ENCODE measurements around the gene CDK5RAP2. TPM values are rescaled to one million over a fixed set of nuclear protein-coding genes. Genes with fewer than 3 reads are reported as not detected.
A peak's percentile ranks its signal among the peaks of the same experiment; 100 is the strongest.
"Not testable (repeated sequence)": the region's sequence is repeated elsewhere in the genome, so short reads cannot be mapped to it uniquely, and the experiment has no call there.

The CDK5RAP2 gene
- polyA plus RNA-seq, 1 donor: 75.8 TPM

DNA sequence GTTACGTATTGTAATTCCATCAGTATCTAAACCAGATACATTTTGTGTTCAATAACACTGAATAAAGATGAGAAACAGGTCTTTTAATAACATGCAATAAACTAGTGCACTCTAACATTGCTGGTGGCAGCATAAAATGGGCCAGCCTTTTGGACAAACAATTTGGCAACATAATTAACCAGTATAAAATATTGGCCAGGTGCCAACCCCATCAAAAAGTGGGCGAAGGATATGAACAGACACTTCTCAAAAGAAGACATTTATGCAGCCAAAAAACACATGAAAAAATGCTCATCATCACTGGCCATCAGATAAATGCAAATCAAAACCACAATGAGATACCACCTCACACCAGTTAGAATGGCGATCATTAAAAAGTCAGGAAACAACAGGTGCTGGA, 64.5 kb downstream of the CDK5RAP2 start:
- DNase-seq: not testable (repeated sequence)

DNA sequence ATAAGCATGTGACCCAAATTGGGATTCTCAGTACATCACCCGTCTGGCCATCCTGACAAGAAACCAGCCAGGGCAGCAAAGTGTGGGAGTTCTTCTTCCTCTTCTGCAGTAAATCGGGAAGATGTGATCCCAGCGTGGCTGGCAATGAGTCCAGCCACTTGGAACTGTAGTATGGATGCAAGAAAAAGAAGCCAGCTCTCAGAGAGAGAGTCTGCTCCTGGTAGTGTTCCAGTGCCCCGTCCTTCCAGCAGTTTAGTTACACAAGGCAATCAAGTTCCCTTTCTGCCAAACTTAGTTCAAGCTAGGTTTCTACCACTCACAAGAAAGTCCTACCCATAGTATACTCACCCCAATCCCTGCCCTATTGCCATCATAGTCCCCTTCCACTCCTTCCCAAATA, 65.6 kb downstream of the CDK5RAP2 start:
- DNase-seq: no peak

DNA sequence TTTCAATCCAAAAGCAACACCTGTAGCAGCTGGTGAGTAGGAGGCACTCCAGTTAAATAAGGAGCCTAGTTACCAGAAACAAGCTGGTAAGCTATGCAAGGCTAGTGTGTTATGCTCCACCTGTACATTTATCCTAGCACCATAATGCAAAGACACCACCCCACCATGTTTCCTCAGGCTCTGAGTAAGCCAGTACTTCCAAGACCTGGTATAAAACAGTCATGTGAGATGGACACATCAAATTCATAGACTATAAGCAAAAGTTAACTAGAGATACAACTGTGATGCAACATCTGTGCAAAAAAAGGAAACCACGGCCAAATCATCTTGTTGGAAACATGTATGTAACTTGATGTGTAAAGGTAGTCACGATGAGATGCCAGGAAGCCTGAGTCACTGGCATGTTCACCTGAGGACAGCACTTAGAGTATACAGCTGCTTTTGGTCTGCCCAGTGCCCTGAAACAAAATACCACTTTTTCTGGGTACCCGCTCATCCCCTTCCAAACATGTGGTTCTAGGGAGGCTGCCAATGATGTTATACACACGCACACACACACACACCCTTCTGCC, 66.1 kb downstream of the CDK5RAP2 start:
- DNase-seq: no peak

DNA sequence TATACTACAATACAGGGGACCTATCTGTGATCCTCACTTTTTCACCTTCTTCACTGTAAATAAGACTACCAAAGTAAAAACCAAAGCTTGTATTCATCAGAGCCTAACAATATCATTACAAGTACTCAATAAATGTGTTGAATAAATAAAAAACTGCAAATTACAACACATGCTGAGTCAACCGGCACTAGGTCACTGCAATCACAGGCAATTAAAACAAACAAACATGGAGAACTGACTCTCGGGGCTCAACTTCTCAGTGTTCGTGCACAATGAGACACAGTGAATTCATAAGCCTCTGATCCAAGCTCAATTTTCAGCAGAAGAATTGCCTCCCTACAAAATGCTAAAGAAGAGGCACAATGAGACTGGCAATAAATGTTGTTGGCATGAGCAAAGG, 69.2 kb downstream of the CDK5RAP2 start:
- DNase-seq: no peak

GRCh38 chr9:120507936-120508510, 71.9 kb downstream of the CDK5RAP2 start:
- DNase-seq: no peak

DNA sequence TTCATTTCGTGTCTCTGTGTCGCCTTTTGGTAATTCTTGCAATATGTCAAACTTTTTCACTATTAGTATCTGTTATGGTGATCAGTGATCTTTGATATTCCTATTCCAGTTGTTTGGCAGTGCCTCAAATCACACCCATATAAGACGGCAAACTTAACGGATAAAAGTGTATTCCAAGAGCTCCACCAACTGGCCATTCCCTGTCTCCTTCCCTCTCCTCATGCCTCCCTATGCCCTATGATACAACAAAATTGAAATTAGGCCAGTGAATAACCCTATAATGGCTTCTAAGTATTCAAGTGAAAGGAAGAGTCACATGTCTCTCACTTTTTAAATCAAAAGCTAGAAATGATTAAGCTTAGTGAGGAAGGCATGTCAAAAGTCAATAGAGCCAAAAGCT, 74.8 kb downstream of the CDK5RAP2 start:
- DNase-seq: no peak

GRCh38 chr9:120500733-120501132, 79.2 kb downstream of the CDK5RAP2 start:
- DNase-seq: no peak

GRCh38 chr9:120497865-120498264, 82.1 kb downstream of the CDK5RAP2 start:
- not testable (repeated sequence) for DNase-seq

GRCh38 chr9:120496438-120496837, 83.5 kb downstream of the CDK5RAP2 start:
- DNase-seq: not testable (repeated sequence)

- no peak for DNase-seq
Measured at GRCh38 chr9:120490888-120491595, 88.9 kb downstream of the CDK5RAP2 start.

GRCh38 chr9:120486835-120487234, 93.1 kb downstream of the CDK5RAP2 start:
- no peak for DNase-seq

DNA sequence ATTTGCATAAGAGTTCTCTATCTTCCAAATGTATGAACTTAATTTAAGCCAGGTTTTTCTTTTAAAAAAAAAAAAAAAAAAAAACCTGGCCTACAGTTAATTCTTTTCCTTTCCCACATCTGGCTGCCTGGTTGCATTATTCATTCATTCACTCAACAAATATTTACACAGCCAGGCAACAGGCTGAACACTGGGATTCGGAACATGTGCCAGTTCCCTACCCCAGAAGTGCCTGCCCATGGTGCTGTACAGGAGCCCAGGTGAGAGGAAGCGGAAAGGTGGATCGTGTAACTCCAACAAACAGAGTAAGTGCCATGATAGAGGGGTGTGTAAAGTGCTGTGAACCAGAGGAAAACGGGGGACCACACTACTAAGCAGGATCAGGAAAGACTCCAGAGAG, 93.6 kb downstream of the CDK5RAP2 start:
- DNase-seq: no peak

DNA sequence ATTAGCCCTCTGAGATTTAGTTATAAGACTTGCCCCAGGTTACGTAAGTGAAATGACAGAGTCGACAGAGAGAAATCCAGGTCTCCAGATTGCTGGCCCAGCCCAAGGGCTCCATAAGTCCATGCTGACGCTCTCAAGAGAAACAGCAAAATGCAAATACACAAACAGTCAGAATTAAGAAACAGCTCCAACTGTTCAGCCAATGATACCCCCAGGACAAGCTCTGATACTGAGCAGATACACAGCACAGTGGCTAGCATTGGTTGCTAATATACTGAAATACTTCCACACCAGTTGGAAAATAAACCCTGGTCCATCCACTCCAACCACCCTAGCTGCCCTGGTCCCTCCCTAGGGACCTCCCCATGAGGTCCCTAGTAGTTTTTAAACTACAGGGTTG, 94.2 kb downstream of the CDK5RAP2 start:
- no peak for DNase-seq

GRCh38 chr9:120484162-120484561, 95.8 kb downstream of the CDK5RAP2 start:
- no peak for DNase-seq

- no peak for DNase-seq
Measured at GRCh38 chr9:120482424-120483186, 97.4 kb downstream of the CDK5RAP2 start.

GRCh38 chr9:120481846-120482245, 98.1 kb downstream of the CDK5RAP2 start:
- no peak for DNase-seq

DNA sequence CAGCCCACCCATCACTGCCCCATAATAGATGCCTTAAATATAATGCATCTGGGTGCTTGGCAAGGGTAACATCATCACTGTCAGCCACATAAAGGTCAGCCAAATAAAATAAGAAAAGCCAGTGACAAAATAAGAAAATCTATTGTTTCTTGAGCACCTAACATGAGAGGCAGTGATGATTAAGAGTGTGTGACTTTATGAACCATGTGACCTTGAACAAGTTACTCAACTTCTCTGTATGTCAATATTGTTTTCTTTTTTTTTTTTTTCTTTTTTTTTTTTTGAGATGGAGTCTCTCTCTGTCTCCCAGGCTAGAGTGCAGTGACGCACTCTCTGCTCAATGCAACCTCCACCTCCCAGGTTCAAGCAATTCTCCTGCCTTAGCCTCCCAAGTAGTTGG, 98.7 kb downstream of the CDK5RAP2 start:
- no peak for DNase-seq

- DNase-seq: no peak
Measured at GRCh38 chr9:120480707-120481106, 99.3 kb downstream of the CDK5RAP2 start.

GRCh38 chr9:120478208-120478607, 101.8 kb downstream of the CDK5RAP2 start:
- DNase-seq: no peak

GRCh38 chr9:120477534-120478001, 102.4 kb downstream of the CDK5RAP2 start:
- peak; percentile 22 for DNase-seq

DNA sequence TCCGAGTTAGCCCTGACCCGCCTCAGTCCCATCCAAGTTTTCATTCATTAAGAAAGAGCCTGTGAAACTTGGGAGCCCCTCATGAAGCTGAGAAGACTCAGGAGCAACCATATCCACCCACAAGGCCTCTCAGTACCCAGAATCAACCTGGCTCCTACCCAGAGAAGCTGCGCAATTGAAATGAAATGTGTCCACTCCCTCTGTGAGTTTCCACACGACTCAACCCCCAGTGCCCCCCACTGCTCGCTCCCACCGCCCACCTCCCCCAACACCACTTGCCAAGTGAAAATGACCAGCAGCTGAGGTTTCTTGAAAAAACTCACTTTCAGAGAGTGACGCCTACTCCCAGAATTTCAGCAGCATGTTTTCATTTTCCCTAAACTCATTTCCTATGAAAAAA, 104.6 kb downstream of the CDK5RAP2 start:
- DNase-seq: no peak

- DNase-seq: no peak
Measured at GRCh38 chr9:120474591-120475243, 105.2 kb downstream of the CDK5RAP2 start.

Data from left kidney (tissue), 2 donors.